Neuronal stem cell (in vitro differentiated cells): ENCODE results near the gene DGCR6L.
"Not testable (repeated sequence)": the region's sequence is repeated elsewhere in the genome, so short reads cannot be mapped to it uniquely, and the experiment has no call there.

ENCODE experiments used
- DNase-seq: peaks from one replicate; pipeline ENCODE4 v3.0.0-alpha.2; 2013; ENCODE audit warnings: low spot score
- H2AFZ ChIP-seq: one replicate; pipeline ENCODE4 v1.6.1; 2013; ENCODE audit warnings: mild to moderate bottlenecking, low read length, inconsistent platforms
- H2AK5ac ChIP-seq: 2 replicates; pipeline ENCODE4 v1.6.1; 2013; ENCODE audit warnings: low read depth, mild to moderate bottlenecking, inconsistent platforms, low read length, moderate library complexity, mixed read lengths
- H2BK120ac ChIP-seq: 2 replicates; pipeline ENCODE4 v1.6.1; 2013; ENCODE audit warnings: low read depth, mild to moderate bottlenecking, inconsistent platforms, low read length, moderate library complexity, mixed read lengths
- H2BK12ac ChIP-seq: one replicate; pipeline ENCODE4 v1.6.1; 2013; ENCODE audit warnings: low read length, inconsistent platforms
- H2BK15ac ChIP-seq: 2 replicates; pipeline ENCODE4 v1.6.1; 2013; ENCODE audit warnings: mild to moderate bottlenecking, low read length, inconsistent platforms, mixed read lengths
- H2BK5ac ChIP-seq: one replicate; pipeline ENCODE4 v1.6.1; 2013; ENCODE audit warnings: inconsistent platforms, mild to moderate bottlenecking, low read length, moderate library complexity
- H3K14ac ChIP-seq: one replicate; pipeline ENCODE4 v1.6.1; 2013; ENCODE audit warnings: low read length, inconsistent platforms
- H3K18ac ChIP-seq: 2 replicates; pipeline ENCODE4 v1.6.1; 2013; ENCODE audit warnings: low read length, inconsistent platforms
- H3K23ac ChIP-seq: 2 replicates; pipeline ENCODE4 v1.6.1; 2013; ENCODE audit warnings: low read depth, mild to moderate bottlenecking, mixed read lengths, low read length, inconsistent platforms; ENCODE audit not compliant: poor library complexity
- H3K27ac ChIP-seq: replicated peaks from 3 replicates; pipeline ENCODE4 v1.5.1; 2013; ENCODE audit warnings: low read length, inconsistent platforms
- H3K27me3 ChIP-seq, 3 experiments: 2 replicates each; pipeline ENCODE4 v1.6.1; 2013; ENCODE audit warnings: low read length in 3 of 3, mild to moderate bottlenecking in 2 of 3, inconsistent platforms in 1 of 3, low read depth in 1 of 3, mixed read lengths in 1 of 3, moderate library complexity in 1 of 3; ENCODE audit not compliant: control insufficient read depth in 3 of 3, insufficient read depth in 3 of 3
- H3K36me3 ChIP-seq, 2 donors: replicated peaks in 1 of 2; 2 replicates each; pipeline ENCODE4 v1.6.1; 2013; ENCODE audit warnings: low read length in 2 of 2; ENCODE audit not compliant: control insufficient read depth in 2 of 2, insufficient read depth in 2 of 2
- H3K4ac ChIP-seq: 2 replicates; pipeline ENCODE4 v1.6.1; 2013; ENCODE audit warnings: inconsistent platforms, mild to moderate bottlenecking, low read length, moderate library complexity
- H3K4me1 ChIP-seq, 2 donors: 1 replicate in 1 of 2; 2 replicates in 1 of 2; pipeline ENCODE4 v1.6.1; 2013; ENCODE audit warnings: low read length in 2 of 2, low read depth in 1 of 2; ENCODE audit not compliant: control insufficient read depth in 2 of 2, insufficient read depth in 1 of 2
- H3K4me2 ChIP-seq: one replicate; pipeline ENCODE4 v1.6.1; 2013; ENCODE audit warnings: mild to moderate bottlenecking, low read length, inconsistent platforms; ENCODE audit not compliant: insufficient read depth, poor library complexity, severe bottlenecking
- H3K4me3 ChIP-seq, 2 donors: 2 replicates each; pipeline ENCODE4 v1.5.1; 2013; ENCODE audit warnings: low read length in 2 of 2, mild to moderate bottlenecking in 2 of 2, inconsistent platforms in 1 of 2, moderate library complexity in 1 of 2
- H3K79me1 ChIP-seq: one replicate; pipeline ENCODE4 v1.6.1; 2013; ENCODE audit warnings: low read depth, mild to moderate bottlenecking, inconsistent platforms, low read length, moderate library complexity
- H3K9ac ChIP-seq: one replicate; pipeline ENCODE4 v1.6.1; 2013; ENCODE audit warnings: mild to moderate bottlenecking, low read depth, low read length, inconsistent platforms; ENCODE audit not compliant: poor library complexity
- H3K9me3 ChIP-seq, 2 donors: replicated peaks in 1 of 2; 2 replicates each; pipeline versions ENCODE3 to v1.6.1; 2013; ENCODE audit warnings: low read length in 2 of 2, mild to moderate bottlenecking in 2 of 2, inconsistent platforms in 1 of 2, low read depth in 1 of 2, mixed read lengths in 1 of 2, moderate library complexity in 1 of 2; ENCODE audit not compliant: control insufficient read depth in 2 of 2, insufficient read depth in 1 of 2
- H4K8ac ChIP-seq: one replicate; pipeline ENCODE4 v1.6.1; 2013; ENCODE audit warnings: low read depth, mild to moderate bottlenecking, inconsistent platforms, low read length, moderate library complexity
- H4K91ac ChIP-seq: one replicate; pipeline ENCODE4 v1.6.1; 2013; ENCODE audit warnings: low read length, low read depth, mild to moderate bottlenecking, inconsistent platforms; ENCODE audit not compliant: poor library complexity
- WGBS, 2 donors: extraction: QIAGEN DNeasy Blood & Tissue Kit; methylation state at CpG; one replicate each; pipeline ENCODE4 v1.1.7; 2013; ENCODE audit warnings: missing lambda C conversion rate in 2 of 2, mixed read lengths in 1 of 2; ENCODE audit not compliant: insufficient read length in 2 of 2, insufficient replicate concordance in 1 of 2; ENCODE audit errors: extremely low coverage in 2 of 2; 5-methylcytosine and 5-hydroxymethylcytosine counted together

Gene DGCR6L

GRCh38 chr22:20274374-20274773, 45.5 kb downstream of the DGCR6L start:
- Histone ChIP-seq H3K4me1 (peaks cover 11 to 12% of the 10 kb centered on the region in 2 donors), H3K18ac (peak overlapping the region; percentile 52), H3K23ac (peak overlapping the region; percentile 80), H3K14ac (peak overlapping the region; percentile 38), H2BK15ac (peak overlapping the region; percentile 85)
- H3K9ac ChIP-seq, H3K4me2 ChIP-seq, H2AK5ac ChIP-seq, H3K79me1 ChIP-seq, H4K91ac ChIP-seq, H2BK12ac ChIP-seq, H3K27me3 ChIP-seq, H3K36me3 ChIP-seq, H3K27ac ChIP-seq, H2BK5ac ChIP-seq, H3K4me3 ChIP-seq, DNase-seq, H2AFZ ChIP-seq, H3K9me3 ChIP-seq, H3K4ac ChIP-seq, H4K8ac ChIP-seq, H2BK120ac ChIP-seq: not testable (repeated sequence)
- WGBS, 2 donors = no CpG with 5 or more reads among the region's 10 CpGs

- peak overlapping the region; percentile 81 for H2BK15ac ChIP-seq
- no peak overlapping the region for H4K91ac ChIP-seq
- H2BK5ac ChIP-seq = peak overlapping the region; percentile 13
- H3K4ac ChIP-seq = no peak overlapping the region
- H3K27me3 ChIP-seq = no peaks in the 10 kb centered on the region
- H4K8ac ChIP-seq = no peak overlapping the region
- H3K18ac ChIP-seq = peak overlapping the region; percentile 64
- no peak overlapping the region for H3K4me3 ChIP-seq
- peak overlapping the region; percentile 22 for H2BK12ac ChIP-seq
- H2AK5ac ChIP-seq = peak overlapping the region; percentile 63
- peaks cover 12 to 17% of the 10 kb centered on the region in 2 donors for H3K4me1 ChIP-seq
- H3K79me1 ChIP-seq = peaks cover 3% of the 10 kb centered on the region
- no peak overlapping the region for H2BK120ac ChIP-seq
- no peak overlapping the region for H3K4me2 ChIP-seq
- no peaks in the 10 kb centered on the region for H3K36me3 ChIP-seq
- no CpG with 5 or more reads among the region's 12 CpGs for WGBS, 2 donors
- DNase-seq = no peak
- H3K27ac ChIP-seq = no peak overlapping the region
- H3K14ac ChIP-seq = peak overlapping the region; percentile 8
- peak overlapping the region; percentile 77 for H2AFZ ChIP-seq
- H3K9me3 ChIP-seq = no peaks in the 10 kb centered on the region
- H3K23ac ChIP-seq = peak overlapping the region; percentile 55
- no peak overlapping the region for H3K9ac ChIP-seq
These were observed 46.1 kb downstream of the DGCR6L start for GRCh38 chr22:20273758-20274181.

- no peak overlapping the region for H2BK12ac ChIP-seq
- H4K8ac ChIP-seq = no peak overlapping the region
- peak overlapping the region; percentile 38 for H3K18ac ChIP-seq
- no peak overlapping the region for H3K14ac ChIP-seq
- H2AFZ ChIP-seq = no peak overlapping the region
- peaks cover 3% of the 10 kb centered on the region for H3K79me1 ChIP-seq
- H3K4me2 ChIP-seq = no peak overlapping the region
- H3K9ac ChIP-seq = no peak overlapping the region
- no peak overlapping the region for H3K27ac ChIP-seq
- WGBS, 2 donors = no CpG with 5 or more reads among the region's 13 CpGs
- H2BK5ac ChIP-seq = no peak overlapping the region
- no peak overlapping the region for H3K4ac ChIP-seq
- H3K36me3 ChIP-seq = no peaks in the 10 kb centered on the region
- H3K9me3 ChIP-seq = no peaks in the 10 kb centered on the region
- no peak for DNase-seq
- H3K23ac ChIP-seq = peak overlapping the region; percentile 80
- no peak overlapping the region for H3K4me3 ChIP-seq
- no peaks in the 10 kb centered on the region for H3K27me3 ChIP-seq
- H2AK5ac ChIP-seq = peak overlapping the region; percentile 75
- no peak overlapping the region for H4K91ac ChIP-seq
- peak overlapping the region; percentile 58 for H2BK15ac ChIP-seq
- peaks cover 16 to 22% of the 10 kb centered on the region in 2 donors for H3K4me1 ChIP-seq
- H2BK120ac ChIP-seq = no peak overlapping the region
These were observed 47.2 kb downstream of the DGCR6L start for GRCh38 chr22:20272700-20273099.

GRCh38 chr22:20272174-20272573, 47.7 kb downstream of the DGCR6L start:
- Histone ChIP-seq H2BK5ac (no peak overlapping the region), H3K4me2 (no peak overlapping the region), H3K27ac (no peak overlapping the region), H4K91ac (no peak overlapping the region), H3K9me3 (no peaks in the 10 kb centered on the region), H3K4me3 (no peak overlapping the region), H3K79me1 (peaks cover 6% of the 10 kb centered on the region), H3K14ac (no peak overlapping the region), H3K9ac (no peak overlapping the region), H2AFZ (no peak overlapping the region), H3K4ac (no peak overlapping the region), H2BK12ac (no peak overlapping the region), H2BK15ac (no peak overlapping the region), H3K27me3 (no peaks in the 10 kb centered on the region), H2AK5ac (no peak overlapping the region), H3K18ac (no peak overlapping the region), H2BK120ac (no peak overlapping the region), H3K23ac (peak overlapping the region; percentile 5), H4K8ac (no peak overlapping the region), H3K36me3 (no peaks in the 10 kb centered on the region), H3K4me1 (peaks cover 18 to 22% of the 10 kb centered on the region in 2 donors)
- DNase-seq = no peak
- WGBS, 2 donors = no CpG with 5 or more reads among the region's 9 CpGs
